ENCODE measurements around the gene HOGA1. TPM values are rescaled to one million over a fixed set of nuclear protein-coding genes. Genes with fewer than 3 reads are reported as not detected.

HOGA1 gene
- total and polyA plus RNA-seq, 2 experiments from 2014 or later = 5.8 to 6.9 TPM

GRCh38 chr10:97577701-97578100 is 6.5 kb upstream of the HOGA1 start:
- H3K36me3 ChIP-seq (replicated peaks; ENCODE audit: insufficient read depth, low read depth) = no peaks in the 10 kb centered on the region
- no peak overlapping the region for H3K4me3 ChIP-seq
- TF ChIP-seq EZH2 (IDR thresholded peaks at IDR 0.05; ENCODE audit: borderline replicate concordance) = no peak
- no peak for TF ChIP-seq EZH2phosphoT487 (IDR thresholded peaks at IDR 0.05; ENCODE audit: low read depth, severe bottlenecking, unreplicated experiment)
- no peak for TF ChIP-seq CTCF (IDR thresholded peaks at IDR 0.05; ENCODE audit: poor library complexity)
- no peaks in the 10 kb centered on the region for H3K9me2 ChIP-seq (replicated peaks; ENCODE audit: insufficient read depth)
- H3K27ac ChIP-seq = no peak overlapping the region
- H3K4me1 ChIP-seq (ENCODE audit: insufficient read depth) = peaks cover 6% of the 10 kb centered on the region
- no peaks in the 10 kb centered on the region for H4K20me1 ChIP-seq (ENCODE audit: insufficient read depth, poor library complexity, severe bottlenecking)
- H3K4me2 ChIP-seq = no peak overlapping the region
- H3K27me3 ChIP-seq = no peaks in the 10 kb centered on the region
- 83% methylated on average over 9 of the region's 9 CpGs for WGBS (ENCODE audit: low lambda C conversion rate, missing lambda C conversion rate)
- H3K9me3 ChIP-seq (ENCODE audit: low read depth) = no peaks in the 10 kb centered on the region
- no peak overlapping the region for H2AFZ ChIP-seq
- no peak for DNase-seq (ENCODE audit: low spot score)
- H3K79me2 ChIP-seq = no peaks in the 10 kb centered on the region

DNA sequence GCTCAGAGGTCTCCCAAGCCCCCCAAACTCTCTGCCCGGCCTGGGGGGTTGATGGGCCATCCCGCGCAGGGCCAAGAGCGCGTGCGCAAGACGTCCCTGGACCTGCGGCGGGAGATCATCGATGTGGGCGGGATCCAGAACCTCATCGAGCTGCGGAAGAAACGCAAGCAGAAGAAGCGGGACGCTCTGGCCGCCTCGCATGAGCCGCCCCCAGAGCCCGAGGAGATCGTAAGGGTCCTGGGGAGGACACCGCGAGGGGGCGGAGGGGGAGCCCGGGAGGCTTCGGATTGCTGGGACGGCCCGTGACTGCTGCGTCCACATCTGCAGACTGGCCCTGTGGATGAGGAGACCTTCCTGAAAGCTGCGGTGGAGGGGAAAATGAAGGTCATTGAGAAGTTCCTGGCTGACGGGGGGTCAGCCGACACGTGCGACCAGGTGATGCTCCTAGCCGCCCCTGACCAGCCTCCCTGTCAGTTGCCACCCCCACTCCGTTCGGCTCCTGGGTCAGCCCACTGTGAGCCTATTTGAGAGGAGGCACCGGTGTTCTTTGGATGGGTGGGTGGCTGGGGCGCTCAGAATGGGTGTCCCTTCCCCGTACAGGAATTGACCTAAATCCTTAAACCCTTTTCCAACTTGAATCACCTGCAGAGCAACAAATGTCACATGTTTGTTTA is 5.9 kb upstream of the HOGA1 start:
- H4K20me1 ChIP-seq (ENCODE audit: insufficient read depth, poor library complexity, severe bottlenecking) = no peaks in the 10 kb centered on the region
- H3K27me3 ChIP-seq = no peaks in the 10 kb centered on the region
- H3K27ac ChIP-seq = no peak overlapping the region
- no peaks in the 10 kb centered on the region for H3K9me2 ChIP-seq (replicated peaks; ENCODE audit: insufficient read depth)
- H3K4me3 ChIP-seq = no peak overlapping the region
- H3K4me2 ChIP-seq = no peak overlapping the region
- TF ChIP-seq EZH2 (IDR thresholded peaks at IDR 0.05; ENCODE audit: borderline replicate concordance) (no peak), CTCF (IDR thresholded peaks at IDR 0.05; ENCODE audit: poor library complexity) (no peak), EZH2phosphoT487 (IDR thresholded peaks at IDR 0.05; ENCODE audit: low read depth, severe bottlenecking, unreplicated experiment) (no peak)
- 96% methylated on average over 40 of the region's 40 CpGs for WGBS (ENCODE audit: low lambda C conversion rate, missing lambda C conversion rate)
- DNase-seq (ENCODE audit: low spot score) = no peak
- H3K79me2 ChIP-seq = no peaks in the 10 kb centered on the region
- H3K36me3 ChIP-seq (replicated peaks; ENCODE audit: insufficient read depth, low read depth) = no peaks in the 10 kb centered on the region
- H3K9me3 ChIP-seq (ENCODE audit: low read depth) = no peaks in the 10 kb centered on the region
- no peak overlapping the region for H2AFZ ChIP-seq
- peaks cover 6% of the 10 kb centered on the region for H3K4me1 ChIP-seq (ENCODE audit: insufficient read depth)

GRCh38 chr10:97580421-97581367 is 3.5 kb upstream of the HOGA1 start:
- no peak overlapping the region for H3K27ac ChIP-seq
- WGBS (ENCODE audit: low lambda C conversion rate, missing lambda C conversion rate) = 82% methylated on average over 9 of the region's 9 CpGs
- DNase-seq (ENCODE audit: low spot score) = no peak
- no peak overlapping the region for H2AFZ ChIP-seq
- H3K36me3 ChIP-seq (replicated peaks; ENCODE audit: insufficient read depth, low read depth) = no peaks in the 10 kb centered on the region
- peaks cover 4% of the 10 kb centered on the region for H3K4me1 ChIP-seq (ENCODE audit: insufficient read depth)
- no peaks in the 10 kb centered on the region for H3K27me3 ChIP-seq
- H3K79me2 ChIP-seq = no peaks in the 10 kb centered on the region
- H3K4me2 ChIP-seq = no peak overlapping the region
- H3K4me3 ChIP-seq = no peak overlapping the region
- no peaks in the 10 kb centered on the region for H4K20me1 ChIP-seq (ENCODE audit: insufficient read depth, poor library complexity, severe bottlenecking)
- H3K9me2 ChIP-seq (replicated peaks; ENCODE audit: insufficient read depth) = no peaks in the 10 kb centered on the region
- H3K9me3 ChIP-seq (ENCODE audit: low read depth) = no peaks in the 10 kb centered on the region
- no peak for TF ChIP-seq CTCF (IDR thresholded peaks at IDR 0.05; ENCODE audit: poor library complexity)
- no peak for TF ChIP-seq EZH2phosphoT487 (IDR thresholded peaks at IDR 0.05; ENCODE audit: low read depth, severe bottlenecking, unreplicated experiment)
- TF ChIP-seq EZH2 (IDR thresholded peaks at IDR 0.05; ENCODE audit: borderline replicate concordance) = no peak

Measured in hepatocyte (in vitro differentiated cells).